Esophagus muscularis mucosa (tissue), 4 donors: ENCODE results near the gene PTPN23. TPM values are rescaled to one million over a fixed set of nuclear protein-coding genes. Genes with fewer than 3 reads are reported as not detected.

ENCODE experiments used
- total RNA-seq, 4 donors: library from RNA; depleted of rRNA; stranded (reverse); fragments of >200 nt; gene quantifications; one replicate each; pipeline versions ENCODE4 v1.1.0 to v1.2.1, GENCODE V29; 2016

The PTPN23 gene
- total RNA-seq, 4 donors from 2014 or later: 16.9 to 156 (median 26.3) TPM

Other genes starting within 250 kb of the PTPN23 start
- gene SETD2, start 216.9 kb upstream of the PTPN23 start, total RNA-seq: 10 to 100 TPM; 52.2 to 66.4 (median 56.8) TPM
- 1 to 10 TPM; 5.4 to 7.3 (median 6.4) TPM for gene KIF9, start 98.2 kb upstream of the PTPN23 start, total RNA-seq
- gene KLHL18, start 98.1 kb upstream of the PTPN23 start, total RNA-seq: 10 to 100 TPM; 10.4 to 18.1 (median 16.5) TPM
- gene SCAP, start 94.9 kb downstream of the PTPN23 start, total RNA-seq: 100 to 1,000 TPM in 1 of 4 donors, 10 to 100 TPM in 3; 67.6 to 104 (median 79.9) TPM
- gene ELP6, start 132.7 kb downstream of the PTPN23 start, total RNA-seq: 10 to 100 TPM; 19.0 to 20.8 (median 19.2) TPM
- 1 to 10 TPM in 1 of 4 donors, under 1 TPM in 2, not detected in 1; 0.66 to 1.2 (median 0.75) TPM for gene CSPG5, start 197.8 kb downstream of the PTPN23 start, total RNA-seq